Skeletal muscle cell (primary cell): Measurements from ENCODE around the gene FCN1.

Source experiments
- DNase-seq: peaks from one replicate; pipeline ENCODE4 v3.0.0-alpha.2; 2010; ENCODE audit warnings: low read depth
- H3K4me3 ChIP-seq: 2 replicates; pipeline ENCODE4 v1.5.1; 2011; ENCODE audit warnings: low read depth, mild to moderate bottlenecking, control low read depth, low read length, moderate library complexity

The FCN1 gene

GRCh38 chr9:134955156-134955555 lies 37.4 kb upstream of the FCN1 start:
- no peak overlapping the region for H3K4me3 ChIP-seq
- DNase-seq: no peak

DNA sequence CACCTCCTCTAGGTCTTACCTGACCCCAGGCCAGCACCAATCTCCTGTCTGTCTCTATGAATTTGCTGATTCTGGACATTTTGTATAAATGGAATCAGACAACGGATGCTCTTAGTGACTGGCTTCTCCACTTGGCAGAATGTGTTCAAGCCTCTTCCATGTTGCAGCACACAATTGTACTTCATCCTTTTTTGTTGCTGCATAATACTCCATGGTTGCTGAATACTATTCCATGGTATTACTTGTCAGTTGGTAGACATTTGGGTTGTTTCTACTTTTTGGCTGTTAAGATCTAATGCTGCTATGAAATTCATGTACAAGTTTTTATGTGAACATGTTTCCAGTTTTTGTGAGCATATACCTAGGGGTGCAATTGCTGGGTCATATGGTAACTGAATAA lies 34.3 kb upstream of the FCN1 start:
- no peak for DNase-seq

DNA sequence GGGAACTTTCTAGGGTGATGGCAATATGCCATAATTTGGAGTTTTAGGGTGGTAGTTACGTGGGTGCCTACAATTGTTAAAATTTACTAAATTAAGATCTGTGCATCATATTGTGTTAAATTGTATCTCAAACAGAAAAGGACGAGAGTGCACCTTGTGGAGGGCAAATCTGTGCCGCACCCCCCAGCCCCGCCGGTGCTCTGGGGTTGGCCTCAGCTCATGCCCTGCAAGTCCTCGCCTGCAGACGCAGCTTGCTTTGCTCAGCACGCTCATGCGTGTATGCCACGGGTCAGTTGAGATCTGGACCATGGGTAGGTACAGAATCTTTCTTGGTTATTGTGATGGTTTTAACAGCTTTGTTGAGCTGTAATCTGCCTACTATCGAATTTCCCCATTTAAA lies 33.7 kb upstream of the FCN1 start:
- no peak overlapping the region for H3K4me3 ChIP-seq
- DNase-seq: no peak

More for the DNA sequence above, 34.3 kb upstream of the FCN1 start:
- no peak overlapping the region for H3K4me3 ChIP-seq

- H3K4me3 ChIP-seq: no peak overlapping the region
- no peak for DNase-seq
Measured at GRCh38 chr9:134950386-134951210, 32.9 kb upstream of the FCN1 start.

DNA sequence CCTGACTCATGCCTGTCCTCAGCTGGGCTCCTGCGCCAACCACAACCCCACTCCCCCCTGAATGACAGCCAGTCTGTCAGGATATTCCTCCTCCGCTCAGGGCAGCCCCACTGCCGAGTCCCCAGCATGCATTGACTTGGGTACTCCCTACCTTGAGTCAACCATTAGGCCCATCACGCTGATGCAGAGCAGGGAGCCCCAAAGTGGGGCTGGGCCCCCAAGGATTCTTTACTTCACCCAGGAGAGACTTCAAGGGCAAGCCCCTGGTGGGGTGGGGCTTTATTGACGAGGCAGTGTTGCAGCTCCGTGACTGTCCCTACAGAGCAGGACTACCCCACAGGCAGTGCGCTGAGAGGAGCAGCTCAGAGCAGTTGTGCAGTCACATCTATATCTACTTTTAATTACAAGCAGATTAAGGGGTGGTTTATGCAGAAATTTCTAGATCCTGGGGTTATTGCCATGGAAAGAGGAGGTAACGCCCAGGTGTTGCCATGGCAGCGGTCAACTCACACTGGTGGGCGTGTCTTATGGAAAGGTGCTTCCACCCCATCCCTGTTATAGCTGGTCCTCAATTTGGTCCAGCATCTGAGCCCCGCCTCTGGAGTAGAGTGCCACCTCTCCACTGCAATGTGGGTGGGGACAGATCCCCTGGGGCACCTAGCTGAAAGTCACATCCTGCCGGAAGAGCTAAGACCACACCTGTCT lies 32.1 kb upstream of the FCN1 start:
- DNase-seq: no peak
- H3K4me3 ChIP-seq: no peak overlapping the region

DNA sequence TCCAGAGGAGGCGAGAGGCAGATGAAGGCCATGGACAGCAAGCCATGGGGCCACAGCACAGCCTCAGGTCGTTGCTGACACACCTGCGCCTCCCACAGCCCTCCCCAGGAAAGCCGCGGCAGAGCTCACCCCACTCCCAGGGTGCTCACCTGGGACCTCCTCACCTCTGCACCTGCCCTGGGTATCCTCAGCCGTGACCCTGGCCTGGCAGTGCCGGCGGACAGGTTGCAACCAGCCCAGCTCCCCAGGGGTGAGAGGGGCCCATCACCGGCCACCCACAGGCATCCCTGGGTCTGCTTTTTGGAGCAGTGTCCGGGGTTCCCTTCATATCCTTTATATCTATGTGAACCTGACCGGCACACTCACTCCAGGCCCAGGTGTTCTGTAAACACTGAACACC lies 30.4 kb upstream of the FCN1 start:
- DNase-seq: no peak

DNA sequence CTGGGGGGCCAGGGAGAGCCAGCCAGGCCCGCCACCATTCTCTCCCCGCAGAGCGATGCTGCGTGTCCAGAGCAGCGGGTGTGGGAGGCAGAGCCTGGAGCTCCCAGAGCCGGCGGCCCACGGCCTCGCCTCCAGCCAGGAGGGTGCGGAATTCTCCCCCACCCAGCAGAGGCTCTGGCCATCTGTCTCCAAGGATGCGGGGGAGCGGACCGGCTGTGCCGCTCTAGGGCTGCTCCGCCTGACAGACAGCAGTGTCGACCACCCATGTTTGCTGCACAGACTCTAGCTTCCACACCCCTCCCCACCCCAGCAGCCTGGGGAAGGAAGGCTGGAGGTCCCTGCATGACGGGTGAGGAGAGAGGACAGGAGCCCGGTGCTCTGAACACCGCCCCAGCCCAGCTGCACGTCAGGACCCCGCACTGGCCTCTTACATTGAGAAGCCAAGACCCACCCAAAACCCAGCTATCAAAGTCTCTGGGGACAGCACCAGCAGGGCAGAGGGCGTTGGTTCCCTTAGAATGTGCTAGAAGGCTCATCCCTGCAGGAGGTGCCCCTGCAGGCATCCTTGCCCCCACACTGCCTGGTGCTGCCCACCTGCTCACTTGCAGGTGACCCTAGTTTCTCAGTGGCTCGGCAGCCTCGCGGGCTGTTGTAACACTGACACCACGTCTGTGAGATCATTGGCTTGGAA lies 29.7 kb upstream of the FCN1 start:
- DNase-seq: no peak
- H3K4me3 ChIP-seq: no peak overlapping the region

More for the DNA sequence above, 30.4 kb upstream of the FCN1 start:
- H3K4me3 ChIP-seq: no peak overlapping the region

GRCh38 chr9:134946663-134947062 lies 29.0 kb upstream of the FCN1 start:
- DNase-seq: no peak
- H3K4me3 ChIP-seq: no peak overlapping the region

DNA sequence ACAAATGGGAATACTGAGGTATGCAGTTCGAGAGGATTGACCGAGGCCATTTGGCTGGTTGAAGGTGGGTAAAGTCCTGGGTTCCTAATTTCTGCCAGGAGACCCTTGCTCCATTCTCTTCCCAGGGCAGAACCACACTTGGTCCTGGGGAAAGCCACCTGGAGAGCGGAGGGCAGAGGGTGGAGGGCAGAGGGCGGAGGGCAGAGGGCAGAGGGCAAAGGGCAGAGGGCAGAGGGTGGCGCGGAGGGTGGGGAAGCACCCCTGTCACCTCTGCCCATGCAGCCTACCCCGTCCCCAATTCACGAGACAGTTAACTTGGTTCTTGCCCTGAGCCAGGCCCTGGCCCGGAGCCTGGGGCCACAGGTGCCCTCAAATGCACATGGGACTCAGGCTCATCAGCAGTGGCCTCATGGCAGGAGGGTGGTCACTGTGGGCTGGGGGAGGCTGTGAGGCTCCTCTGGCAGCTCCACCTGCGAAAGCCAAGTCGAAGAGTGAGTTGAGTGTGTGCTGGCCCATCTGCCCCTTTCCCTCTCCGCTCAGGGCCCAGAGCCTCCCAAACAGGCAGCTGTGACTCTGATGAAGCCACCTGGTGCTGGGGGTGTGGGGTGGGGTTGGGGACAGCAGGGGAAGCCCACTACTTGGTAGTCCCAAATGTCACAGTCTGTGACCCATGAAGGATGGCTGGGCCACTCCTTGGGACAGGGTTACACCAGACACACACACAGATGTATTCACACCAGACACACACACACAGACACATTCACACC lies 28.0 kb upstream of the FCN1 start:
- DNase-seq: no peak
- H3K4me3 ChIP-seq: no peak overlapping the region

GRCh38 chr9:134944916-134945315 lies 27.2 kb upstream of the FCN1 start:
- DNase-seq: no peak
- H3K4me3 ChIP-seq: no peak overlapping the region

DNA sequence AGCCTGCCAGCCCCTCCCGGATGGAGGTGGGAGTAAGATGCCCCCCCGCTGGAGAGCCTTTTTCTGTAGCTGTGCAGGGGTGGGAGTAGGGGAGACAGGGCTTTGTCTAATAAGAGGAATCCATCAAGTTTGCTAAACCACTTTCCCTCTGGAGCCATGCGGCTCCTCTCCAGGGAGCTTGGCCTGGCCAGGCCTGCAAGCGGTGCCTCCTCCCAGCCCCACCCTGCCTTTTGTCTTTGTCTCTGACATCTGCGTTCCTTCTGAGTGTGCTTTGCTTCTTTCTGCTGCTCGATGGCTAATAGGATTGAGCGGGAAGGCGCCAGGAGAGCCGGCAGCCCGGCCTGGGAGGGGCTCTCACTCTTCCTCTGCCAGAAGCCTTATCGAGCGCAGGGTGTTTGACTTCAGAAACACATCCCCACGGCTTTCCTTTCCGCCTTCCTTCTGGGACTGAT lies 26.7 kb upstream of the FCN1 start:
- DNase-seq: no peak
- no peak overlapping the region for H3K4me3 ChIP-seq

GRCh38 chr9:134943836-134944235 lies 26.1 kb upstream of the FCN1 start:
- DNase-seq: no peak
- H3K4me3 ChIP-seq: no peak overlapping the region

- DNase-seq: no peak
- H3K4me3 ChIP-seq: no peak overlapping the region
Measured at GRCh38 chr9:134943411-134943810, 25.7 kb upstream of the FCN1 start.

- no peak overlapping the region for H3K4me3 ChIP-seq
- DNase-seq: no peak
Measured at GRCh38 chr9:134942788-134943184, 25.1 kb upstream of the FCN1 start.

DNA sequence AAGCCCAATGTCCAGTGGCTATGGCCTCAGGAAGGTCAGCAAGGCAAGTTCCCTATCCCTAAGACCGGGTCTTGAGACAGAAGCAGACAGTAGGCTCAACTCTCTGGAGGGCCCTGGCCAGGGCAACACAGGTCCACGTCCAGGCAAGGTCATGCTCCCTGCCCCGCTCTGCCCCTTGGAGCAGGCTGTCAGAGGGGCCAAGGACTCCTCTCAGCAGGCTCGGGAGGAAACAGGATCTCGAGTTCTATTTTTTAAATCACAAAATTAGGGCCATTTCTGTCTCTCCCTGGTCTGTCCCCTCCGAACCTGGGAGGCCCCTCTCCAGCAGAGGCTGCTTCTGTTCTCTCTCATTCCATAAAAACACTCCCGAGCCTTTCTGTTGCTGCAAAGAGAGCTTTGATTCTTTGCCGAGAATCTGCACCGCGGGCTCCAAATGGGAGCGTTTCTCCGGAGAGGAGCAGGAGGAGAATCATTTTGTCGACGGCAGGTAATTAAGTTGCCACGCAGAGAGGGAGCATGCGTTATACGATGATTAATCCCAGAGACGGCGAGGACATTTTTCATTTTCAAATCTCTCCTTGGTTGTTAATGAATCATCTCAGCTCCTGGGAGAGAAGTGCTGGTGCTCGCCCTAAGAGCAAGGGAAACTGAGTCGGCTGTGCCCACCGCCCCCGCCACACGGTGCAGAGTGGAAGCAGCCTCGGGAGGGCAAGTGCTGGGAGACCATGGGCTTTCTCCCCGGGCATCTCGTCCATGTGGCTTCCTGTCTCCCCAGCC lies 24.5 kb upstream of the FCN1 start:
- no peak for DNase-seq
- H3K4me3 ChIP-seq: no peak overlapping the region

- no peak overlapping the region for H3K4me3 ChIP-seq
- no peak for DNase-seq
Measured at GRCh38 chr9:134940236-134941208, 22.8 kb upstream of the FCN1 start.

GRCh38 chr9:134939836-134940235 lies 22.1 kb upstream of the FCN1 start:
- no peak for DNase-seq
- no peak overlapping the region for H3K4me3 ChIP-seq
